HG02970 (cell line): Measurements from ENCODE around the gene N4BP2.

Source experiments
- ATAC-seq: cut with Tn5 transposase; IDR thresholded peaks from one replicate; pipeline ENCODE4 v1.9.1; 2021; ENCODE audit warnings: mild to moderate bottlenecking, moderate library complexity, moderate number of reproducible peaks; ENCODE audit not compliant: unreplicated experiment, low FRiP score

The N4BP2 gene

DNA sequence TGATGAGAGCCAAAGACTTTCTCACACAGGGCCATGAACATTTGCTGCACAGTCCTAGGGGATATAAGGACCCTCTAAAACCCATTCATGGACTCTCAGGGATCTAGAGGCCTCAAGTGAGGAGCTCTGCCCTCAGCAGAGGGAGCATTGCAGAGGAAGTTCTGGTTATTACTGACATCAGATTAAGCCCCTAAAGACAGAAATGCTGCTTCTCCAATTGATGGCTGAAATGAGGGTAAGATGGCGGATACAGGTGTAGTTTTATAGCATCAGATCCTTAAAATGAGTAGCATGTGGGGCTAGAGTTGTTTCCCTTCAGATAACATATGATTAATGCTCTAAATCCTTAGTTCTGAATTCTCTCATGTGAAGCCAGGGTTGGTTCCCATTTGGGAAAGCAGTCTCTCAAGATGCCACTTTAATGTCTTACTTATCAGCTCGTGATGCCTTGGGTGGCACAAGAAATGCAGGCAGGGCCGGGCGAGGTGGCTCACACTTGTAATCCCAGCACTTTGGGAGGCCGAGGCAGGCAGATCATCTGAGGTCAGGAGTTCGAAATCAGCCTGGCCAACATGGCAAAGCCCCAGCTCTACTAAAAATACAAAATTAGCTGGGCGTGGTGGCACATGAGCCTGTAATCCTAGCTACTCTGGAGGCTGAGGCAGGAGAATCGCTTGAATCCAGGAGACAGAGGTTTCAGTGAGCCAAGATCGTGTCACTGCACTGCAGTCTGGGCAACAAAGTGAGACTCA, 148.0 kb downstream of the N4BP2 start:
- no peak for ATAC-seq

DNA sequence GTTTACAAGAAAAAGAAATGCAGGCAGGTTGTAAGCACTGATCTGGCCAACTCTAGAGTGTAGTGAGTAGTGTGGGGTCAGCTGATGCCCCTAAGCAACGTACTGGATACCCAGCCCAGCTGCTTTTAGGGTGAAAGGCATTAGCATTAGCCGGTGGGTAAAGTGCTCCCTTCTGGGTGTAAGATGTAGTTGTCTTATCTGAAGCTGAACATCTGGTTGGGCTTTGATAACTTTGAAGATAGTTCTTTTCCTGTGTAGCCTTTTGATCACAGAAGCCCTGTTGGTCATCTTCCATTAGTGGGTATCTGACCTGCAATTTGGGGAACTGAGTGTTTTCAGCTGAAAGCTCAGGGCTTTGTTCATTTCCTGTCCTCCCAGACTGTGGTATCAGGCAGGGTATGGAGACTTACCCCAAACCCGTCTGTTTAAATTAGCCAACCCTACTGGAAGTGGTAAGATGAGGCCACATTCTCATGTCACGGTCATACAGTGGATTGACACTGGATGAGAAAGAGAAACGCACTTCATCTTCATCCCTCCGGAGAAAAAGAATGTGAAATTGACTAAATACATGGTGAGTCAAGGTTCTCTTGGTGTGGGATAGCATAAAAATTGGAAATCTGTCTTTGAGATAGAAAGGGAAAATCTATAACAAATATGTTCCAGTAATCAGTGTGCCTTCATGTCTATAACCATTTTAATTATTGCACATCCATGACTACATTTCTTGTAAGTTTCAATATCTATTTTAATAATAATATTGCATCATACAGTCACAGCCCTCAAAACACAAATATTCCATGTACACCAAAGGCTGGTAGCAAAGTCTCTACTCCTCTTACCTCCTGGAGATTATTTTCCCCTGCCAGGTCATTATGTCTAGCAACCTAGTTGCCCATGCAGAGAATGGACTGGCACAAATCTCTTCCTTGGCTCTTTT, 148.9 kb downstream of the N4BP2 start:
- peak; percentile 48 for ATAC-seq

DNA sequence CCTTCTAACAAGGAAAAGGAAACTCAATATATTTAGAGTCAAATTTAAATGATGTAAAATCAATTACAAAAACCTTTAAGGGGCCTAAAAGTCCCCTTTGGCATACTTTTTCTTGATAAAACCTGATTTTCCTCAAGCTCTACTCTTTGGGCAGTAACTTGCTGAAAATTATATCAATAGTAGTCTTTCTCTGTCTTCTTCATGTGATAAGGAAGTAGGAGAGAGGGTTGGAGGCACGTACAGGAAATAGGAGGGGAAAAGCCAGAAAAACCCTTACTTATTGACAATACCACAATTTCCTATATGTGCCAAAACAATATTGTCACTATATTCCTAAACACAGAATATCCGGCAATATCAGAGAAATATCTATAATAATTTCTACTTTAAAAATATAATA, 149.8 kb downstream of the N4BP2 start:
- no peak for ATAC-seq
